ENCODE data around the gene NRN1L.

Gene NRN1L

GRCh38 chr16:67933805-67934204 is 49.1 kb downstream of the NRN1L start:
- Histone ChIP-seq H3K27me3 (replicated peaks; ENCODE audit: control insufficient read depth, insufficient read depth, low read length) (no peaks in the 10 kb centered on the region), H3K9ac (ENCODE audit: low read length) (no peak overlapping the region), H3K4me3 (ENCODE audit: low read length) (peak overlapping the region; percentile 98), H3K4me1 (ENCODE audit: control insufficient read depth, insufficient read depth, low read length) (peaks cover 29% of the 10 kb centered on the region), H3K9me3 (ENCODE audit: control insufficient read depth, low read length) (no peaks in the 10 kb centered on the region), H3K36me3 (ENCODE audit: control insufficient read depth, insufficient read depth, low read length, severe bottlenecking) (peaks cover 16% of the 10 kb centered on the region)
- no peak for DNase-seq (ENCODE audit: low read depth)

GRCh38 chr16:67934306-67935100 is 49.8 kb downstream of the NRN1L start:
- H3K9ac ChIP-seq (ENCODE audit: low read length) = peak overlapping the region; percentile 98
- H3K9me3 ChIP-seq (ENCODE audit: control insufficient read depth, low read length) = no peaks in the 10 kb centered on the region
- peaks cover 29% of the 10 kb centered on the region for H3K4me1 ChIP-seq (ENCODE audit: control insufficient read depth, insufficient read depth, low read length)
- H3K4me3 ChIP-seq (ENCODE audit: low read length) = peak overlapping the region; percentile 98
- no peaks in the 10 kb centered on the region for H3K27me3 ChIP-seq (replicated peaks; ENCODE audit: control insufficient read depth, insufficient read depth, low read length)
- H3K36me3 ChIP-seq (ENCODE audit: control insufficient read depth, insufficient read depth, low read length, severe bottlenecking) = peaks cover 10% of the 10 kb centered on the region
- peak; percentile 15 for DNase-seq (ENCODE audit: low read depth)

GRCh38 chr16:67935101-67935401 is 50.4 kb downstream of the NRN1L start:
- Histone ChIP-seq H3K36me3 (ENCODE audit: control insufficient read depth, insufficient read depth, low read length, severe bottlenecking) (peaks cover 10% of the 10 kb centered on the region), H3K9ac (ENCODE audit: low read length) (peak overlapping the region; percentile 98), H3K9me3 (ENCODE audit: control insufficient read depth, low read length) (no peaks in the 10 kb centered on the region), H3K4me3 (ENCODE audit: low read length) (peak overlapping the region; percentile 98), H3K27me3 (replicated peaks; ENCODE audit: control insufficient read depth, insufficient read depth, low read length) (no peaks in the 10 kb centered on the region), H3K4me1 (ENCODE audit: control insufficient read depth, insufficient read depth, low read length) (peaks cover 29% of the 10 kb centered on the region)
- DNase-seq (ENCODE audit: low read depth) = peak; percentile 26

GRCh38 chr16:67935402-67936123 is 50.9 kb downstream of the NRN1L start:
- H3K4me3 ChIP-seq (ENCODE audit: low read length) = peak overlapping the region; percentile 98
- no peaks in the 10 kb centered on the region for H3K9me3 ChIP-seq (ENCODE audit: control insufficient read depth, low read length)
- H3K4me1 ChIP-seq (ENCODE audit: control insufficient read depth, insufficient read depth, low read length) = peaks cover 29% of the 10 kb centered on the region
- H3K9ac ChIP-seq (ENCODE audit: low read length) = peak overlapping the region; percentile 98
- DNase-seq (ENCODE audit: low read depth) = peak; percentile 92
- peaks cover 11% of the 10 kb centered on the region for H3K36me3 ChIP-seq (ENCODE audit: control insufficient read depth, insufficient read depth, low read length, severe bottlenecking)
- no peaks in the 10 kb centered on the region for H3K27me3 ChIP-seq (replicated peaks; ENCODE audit: control insufficient read depth, insufficient read depth, low read length)
